GM18909 (cell line): Measurements from ENCODE around the gene TTC22.

Source experiments
- ATAC-seq: cut with Tn5 transposase; IDR thresholded peaks from one replicate; pipeline ENCODE4 v1.9.1; 2021; ENCODE audit warnings: mild to moderate bottlenecking; ENCODE audit not compliant: unreplicated experiment, poor library complexity

TTC22 gene

GRCh38 chr1:54810153-54810942, 9.2 kb upstream of the TTC22 start:
- ATAC-seq: peak; percentile 71

- no peak for ATAC-seq
These were observed 8.5 kb upstream of the TTC22 start for GRCh38 chr1:54809496-54810074.

DNA sequence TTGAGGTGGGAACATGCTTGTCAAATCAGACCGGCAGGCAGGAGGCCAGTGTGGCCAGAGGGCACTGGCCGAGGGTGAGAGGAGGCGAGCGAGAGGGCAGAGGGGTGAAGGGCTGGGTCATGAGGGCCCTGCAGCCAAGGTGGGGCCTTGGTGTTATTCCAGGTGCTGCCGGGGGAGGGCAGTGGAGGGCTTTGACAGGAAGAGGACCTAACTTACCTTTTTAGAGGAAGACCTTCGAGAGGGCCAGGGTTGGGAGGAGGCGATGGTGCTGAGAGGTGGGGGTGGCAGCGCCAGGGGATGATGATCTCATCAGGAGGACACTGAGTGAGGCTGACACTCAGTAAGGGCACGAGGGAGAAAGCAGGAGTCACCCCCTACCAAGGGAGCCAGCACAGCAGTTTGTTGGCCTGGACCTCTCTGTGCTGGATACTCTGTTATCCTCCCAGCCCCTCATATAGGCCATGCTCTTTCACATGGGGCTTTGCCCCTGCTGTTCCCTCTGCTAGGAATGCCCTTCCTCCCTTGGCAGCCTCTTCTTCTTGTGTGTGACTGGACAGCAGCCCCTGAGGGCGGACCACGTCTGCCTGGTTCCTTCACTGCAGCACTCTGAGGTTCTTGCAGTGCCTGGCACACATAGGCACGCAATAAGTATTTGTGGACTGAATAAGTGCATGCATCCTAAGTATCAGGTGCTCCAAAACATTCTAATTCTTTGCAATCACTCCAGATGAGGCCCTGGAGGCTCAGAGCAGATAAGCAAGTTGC, 7.5 kb upstream of the TTC22 start:
- no peak for ATAC-seq

DNA sequence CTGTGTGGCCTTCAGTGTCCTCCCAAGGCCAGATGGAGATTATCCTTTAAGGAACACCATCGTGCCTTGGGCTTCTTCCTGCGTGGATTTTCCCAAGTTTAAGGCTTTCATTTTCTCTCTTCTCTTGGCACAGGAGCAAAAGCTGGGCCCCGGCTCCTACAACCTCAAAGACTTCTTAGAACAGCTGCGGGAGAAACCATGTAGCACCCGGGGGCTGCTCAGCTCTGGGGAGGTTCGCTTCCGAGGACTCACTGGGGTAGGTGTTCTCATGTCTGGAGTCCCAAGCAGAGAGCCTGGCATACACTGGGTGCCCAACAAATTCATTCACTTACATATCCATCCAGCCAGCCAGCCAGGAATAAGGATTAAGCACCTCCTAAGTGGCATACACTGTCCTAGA, 6.6 kb upstream of the TTC22 start:
- ATAC-seq: no peak

GRCh38 chr1:54806931-54807611, 5.9 kb upstream of the TTC22 start:
- ATAC-seq: no peak

DNA sequence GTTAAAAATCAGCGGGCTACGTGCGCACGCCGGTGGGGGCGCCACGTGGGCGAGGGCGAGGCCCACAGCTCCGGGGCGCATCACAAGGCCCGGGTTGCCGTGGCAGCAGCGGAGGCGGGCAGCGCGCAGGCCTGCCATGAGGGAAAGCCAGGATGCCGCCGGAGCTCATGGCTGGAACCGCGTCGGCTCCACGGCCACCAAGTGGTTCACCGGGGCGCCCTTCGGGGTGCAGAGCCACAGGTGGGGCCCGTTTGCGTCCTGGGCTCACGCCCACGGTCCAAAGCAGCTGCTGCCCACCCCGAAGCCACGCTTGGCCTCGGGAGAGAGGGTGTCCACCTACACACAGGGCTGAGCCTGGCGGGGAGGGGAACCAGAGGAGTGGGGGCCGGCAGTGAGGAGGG, 4.9 kb upstream of the TTC22 start:
- ATAC-seq: no peak

GRCh38 chr1:54805466-54805865, 4.3 kb upstream of the TTC22 start:
- ATAC-seq: no peak

DNA sequence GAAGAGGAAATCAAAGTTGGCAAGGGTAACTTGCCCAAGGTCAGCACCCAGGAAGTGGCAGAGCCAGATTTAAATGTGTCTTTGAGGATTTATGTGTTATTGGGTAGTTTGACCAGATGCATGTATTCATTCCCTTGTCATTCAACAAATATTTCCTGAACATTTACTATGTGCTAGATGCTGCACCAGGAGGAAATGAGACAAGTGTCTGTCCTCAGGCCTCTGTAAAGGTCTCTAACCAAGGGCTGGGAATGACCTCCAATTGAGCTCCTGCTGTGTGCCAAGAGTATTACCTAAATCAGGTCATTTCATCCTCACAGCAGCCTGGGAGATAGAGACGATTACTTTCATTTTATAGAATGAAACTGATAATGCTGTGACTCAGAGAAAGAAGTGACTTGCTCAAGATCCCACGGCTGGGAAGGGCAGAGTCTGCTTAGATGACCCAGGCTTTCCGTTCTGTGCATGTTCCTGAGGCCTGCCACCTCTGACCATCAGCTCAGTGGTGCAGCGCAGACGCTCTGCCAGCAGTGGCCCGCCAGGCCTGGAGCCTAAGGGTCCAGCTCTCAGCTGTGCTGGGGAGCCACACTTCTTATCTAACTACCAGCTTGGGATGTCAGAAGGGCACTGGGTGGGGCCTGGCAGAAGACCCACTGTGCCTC, 3.5 kb upstream of the TTC22 start:
- ATAC-seq: no peak

DNA sequence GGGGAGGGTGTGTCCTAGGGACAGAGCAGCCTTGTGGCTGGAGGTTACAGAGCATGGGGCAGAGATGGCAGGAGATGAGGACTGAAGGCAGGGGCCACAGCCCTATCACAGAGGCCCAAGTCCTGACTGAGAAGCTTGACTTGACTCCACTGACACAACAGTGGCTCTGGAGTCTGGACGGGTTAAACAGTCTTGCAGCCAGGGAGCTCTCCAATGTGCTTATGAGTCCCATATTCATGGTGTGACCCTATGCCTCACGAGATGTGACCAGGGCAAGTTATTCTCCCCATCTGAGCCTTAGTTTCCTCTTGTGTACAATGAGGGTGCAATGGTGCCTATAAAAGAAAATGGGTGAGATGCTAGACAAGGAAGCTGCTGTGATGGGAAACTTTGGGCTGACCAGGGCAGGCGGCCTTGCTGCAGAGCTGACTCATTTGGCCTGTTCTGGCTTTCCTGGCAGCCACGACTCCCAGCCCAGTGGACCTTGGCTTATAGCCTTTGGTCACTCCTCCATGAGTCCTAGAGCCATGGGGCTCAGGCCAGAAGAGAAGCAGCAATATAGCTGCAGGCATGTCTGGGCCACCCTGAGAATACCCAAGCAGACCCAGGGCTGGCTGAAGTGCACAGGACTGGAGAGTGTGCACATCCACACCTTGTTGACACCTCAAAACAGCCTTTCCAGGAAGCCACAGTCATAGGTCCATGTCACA, 2.8 kb upstream of the TTC22 start:
- no peak for ATAC-seq

- ATAC-seq: no peak
These were observed 853 bp downstream of the TTC22 start for GRCh38 chr1:54800041-54800898.

DNA sequence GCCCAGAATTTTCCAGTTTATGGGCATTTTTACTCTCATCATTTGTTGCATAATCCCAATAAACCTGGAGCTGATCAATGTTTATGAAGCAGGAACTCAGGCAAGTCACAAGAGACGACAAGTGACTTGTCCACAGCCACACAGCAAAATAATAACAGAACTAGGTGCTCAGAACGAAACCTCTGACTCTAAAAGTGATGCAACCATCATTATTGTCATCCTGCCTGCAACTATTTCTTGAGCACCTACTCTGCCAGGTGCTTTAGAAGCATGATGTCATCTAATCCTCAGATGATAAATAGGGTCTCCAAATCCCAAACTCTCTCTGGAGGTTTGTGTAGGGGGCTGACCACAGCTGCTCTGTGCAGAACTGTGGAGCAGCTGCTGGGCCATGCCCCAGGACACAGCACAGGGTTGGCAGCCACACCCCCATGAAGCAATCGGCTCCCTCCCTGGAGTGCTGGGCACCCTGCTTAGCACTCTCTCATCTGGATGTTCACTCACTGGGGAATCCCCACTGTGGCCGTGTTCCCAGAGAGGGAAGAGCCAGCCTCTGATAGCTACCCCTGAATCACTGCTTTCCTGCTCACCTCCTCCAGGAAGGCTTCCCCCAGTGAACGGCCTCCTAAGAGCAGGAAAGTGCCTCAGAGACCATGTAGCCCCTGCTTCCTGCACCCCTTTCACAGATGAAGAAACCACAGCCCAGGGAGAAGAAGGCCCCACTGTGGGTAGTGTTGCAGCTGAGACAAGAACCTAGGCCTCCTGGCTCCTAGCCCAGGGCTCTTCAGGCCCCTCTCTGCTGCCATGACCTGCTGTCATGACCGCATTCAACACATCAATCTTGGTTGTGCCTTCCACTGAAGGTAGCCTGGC, 2.1 kb downstream of the TTC22 start:
- ATAC-seq: no peak

- ATAC-seq: no peak
These were observed 2.9 kb downstream of the TTC22 start for GRCh38 chr1:54798206-54798605.

DNA sequence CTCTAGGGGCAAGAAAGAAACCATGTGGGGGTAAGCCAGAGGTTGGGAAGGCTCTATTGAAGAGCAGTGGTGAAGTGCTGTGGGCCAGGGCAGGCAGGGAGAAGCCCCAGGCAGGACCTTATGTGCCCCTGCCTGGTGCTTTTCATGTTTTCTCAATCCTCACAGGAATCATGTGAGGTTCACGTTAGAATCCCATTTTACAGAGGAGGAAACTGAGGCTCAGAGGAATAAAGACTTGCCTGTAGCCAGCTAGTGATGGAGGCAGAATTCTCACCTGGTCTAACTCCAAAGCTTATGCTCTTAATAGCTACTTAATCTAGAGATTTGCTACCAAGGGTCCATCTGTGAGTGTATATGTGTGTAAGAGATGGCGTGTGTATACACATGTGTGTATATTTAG, 4.2 kb downstream of the TTC22 start:
- no peak for ATAC-seq

- ATAC-seq: no peak
These were observed 5.2 kb downstream of the TTC22 start for GRCh38 chr1:54795841-54796468.

DNA sequence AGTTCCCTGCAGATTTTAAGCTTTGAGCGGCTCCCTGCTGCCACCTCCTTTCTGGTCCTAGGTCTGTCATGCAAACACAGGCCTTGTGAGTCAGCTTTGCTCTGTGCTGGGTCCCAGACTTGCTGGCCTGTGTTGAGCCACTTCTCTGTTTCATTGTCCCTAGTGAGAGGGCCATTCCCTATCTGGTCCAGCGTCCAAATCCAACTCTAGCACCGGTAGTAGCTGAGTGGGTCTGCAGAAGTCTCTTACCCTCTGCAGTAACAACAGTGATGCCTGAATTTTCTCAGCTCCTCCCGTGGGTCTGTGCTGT, 5.8 kb downstream of the TTC22 start:
- ATAC-seq: no peak

GRCh38 chr1:54794451-54795355, 6.4 kb downstream of the TTC22 start:
- no peak for ATAC-seq
